BLaER1 (cell line): ENCODE data around the gene SORT1.

Experiments
- H3K27ac ChIP-seq: shearing (Covaris generic); formaldehyde crosslinking; 2 replicates; pipeline ENCODE4 v1.8.1; 2022
- H3K27me3 ChIP-seq: shearing (Covaris generic); formaldehyde crosslinking; 2 replicates; pipeline ENCODE4 v1.8.1; 2022
- H3K36me3 ChIP-seq: shearing (Covaris generic); formaldehyde crosslinking; 2 replicates; pipeline ENCODE4 v1.8.1; 2022
- H3K4me1 ChIP-seq: shearing (Covaris generic); formaldehyde crosslinking; 2 replicates; pipeline ENCODE4 v1.8.1; 2022
- H3K4me2 ChIP-seq: shearing (Covaris generic); formaldehyde crosslinking; 2 replicates; pipeline ENCODE4 v1.8.1; 2022
- H3K4me3 ChIP-seq: shearing (Covaris generic); formaldehyde crosslinking; 2 replicates; pipeline ENCODE4 v1.8.1; 2022
- H3K9ac ChIP-seq: shearing (Covaris generic); formaldehyde crosslinking; 2 replicates; pipeline ENCODE4 v1.8.1; 2022
- H3K9me3 ChIP-seq: shearing (Covaris generic); formaldehyde crosslinking; 2 replicates; pipeline ENCODE4 v1.8.1; 2022
- H4K20me1 ChIP-seq: shearing (Covaris generic); formaldehyde crosslinking; 2 replicates; pipeline ENCODE4 v1.8.1; 2022
- Cebpa-rat ChIP-seq: shearing (Covaris generic); IDR thresholded peaks from 2 replicates; pipeline ENCODE4 v1.8.1; 2022

Gene SORT1

DNA sequence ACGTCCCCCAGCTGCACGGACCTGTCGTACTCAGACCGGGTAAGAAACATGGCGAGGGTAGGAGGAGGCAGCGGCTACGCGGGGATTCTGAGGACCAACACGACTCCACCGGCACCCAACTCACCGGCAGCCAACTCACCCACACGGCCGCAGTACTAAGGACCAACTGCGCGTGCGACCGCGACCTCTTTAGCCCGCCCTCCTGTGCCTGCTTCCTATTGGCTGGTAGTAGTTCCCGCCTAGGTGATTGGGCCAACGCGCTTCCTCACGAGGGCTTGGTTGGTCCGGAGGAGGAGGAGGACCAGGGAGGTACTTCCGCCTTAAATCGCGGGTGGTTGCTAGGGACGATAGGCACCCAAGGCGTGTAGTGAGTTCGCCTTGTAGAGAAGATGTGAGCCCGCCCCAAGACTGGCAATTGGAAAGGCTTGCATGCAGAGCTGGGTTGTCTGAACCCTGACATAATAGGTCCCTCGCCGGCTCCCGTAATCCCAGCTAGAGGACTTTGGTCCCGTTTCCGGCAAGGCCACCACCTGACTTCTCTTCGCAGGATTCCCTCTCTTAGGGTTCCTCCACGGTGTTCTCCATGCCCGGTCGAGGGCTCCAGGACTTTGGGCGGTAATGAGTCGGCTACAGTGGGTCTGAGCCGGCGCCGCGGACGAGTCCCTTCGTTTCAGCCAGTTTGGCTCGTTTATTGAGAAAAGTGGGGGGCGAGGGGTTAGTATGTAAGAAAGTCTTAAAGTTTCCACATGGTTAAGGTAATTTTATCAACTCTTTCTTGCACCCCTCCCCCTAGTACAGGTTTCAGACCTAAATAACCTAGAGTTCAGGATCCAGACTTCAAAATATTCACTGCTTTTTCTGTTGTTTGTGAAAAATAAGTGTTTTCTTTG lies 28.8 kb upstream of the SORT1 start, which contains the start of gene PSMA5:
TSS of gene PSMA5 (minus strand) at position 168 of the 890 bp plus-strand sequence. CDS start at position 50, 118 bp downstream.
- Histone ChIP-seq H3K9me3 (no peaks in the 10 kb centered on the region), H3K27ac (peak within 1 kb of the TSS; percentile 83), H3K4me3 (peak within 1 kb of the TSS; percentile 89), H3K4me1 (peaks cover 33% of the 10 kb centered on the region), H3K4me2 (peak within 1 kb of the TSS; percentile 93), H3K9ac (peak within 1 kb of the TSS; percentile 78), H3K36me3 (peaks cover 13% of the 10 kb centered on the region), H3K27me3 (no peaks in the 10 kb centered on the region), H4K20me1 (peaks cover 39% of the 10 kb centered on the region)
- TF ChIP-seq Cebpa-rat, result no peak

GRCh38 chr1:109425391-109426280 lies 27.9 kb upstream of the SORT1 start:
- peaks cover 21% of the 10 kb centered on the region for H3K36me3 ChIP-seq
- no peaks in the 10 kb centered on the region for H3K27me3 ChIP-seq
- peak overlapping the region; percentile 83 for H3K27ac ChIP-seq
- peak overlapping the region; percentile 89 for H3K4me2 ChIP-seq
- H3K4me3 ChIP-seq, result peak overlapping the region; percentile 89
- TF ChIP-seq Cebpa-rat, result no peak
- peaks cover 33% of the 10 kb centered on the region for H3K4me1 ChIP-seq
- H3K9me3 ChIP-seq, result no peaks in the 10 kb centered on the region
- peaks cover 48% of the 10 kb centered on the region for H4K20me1 ChIP-seq
- peak overlapping the region; percentile 78 for H3K9ac ChIP-seq

DNA sequence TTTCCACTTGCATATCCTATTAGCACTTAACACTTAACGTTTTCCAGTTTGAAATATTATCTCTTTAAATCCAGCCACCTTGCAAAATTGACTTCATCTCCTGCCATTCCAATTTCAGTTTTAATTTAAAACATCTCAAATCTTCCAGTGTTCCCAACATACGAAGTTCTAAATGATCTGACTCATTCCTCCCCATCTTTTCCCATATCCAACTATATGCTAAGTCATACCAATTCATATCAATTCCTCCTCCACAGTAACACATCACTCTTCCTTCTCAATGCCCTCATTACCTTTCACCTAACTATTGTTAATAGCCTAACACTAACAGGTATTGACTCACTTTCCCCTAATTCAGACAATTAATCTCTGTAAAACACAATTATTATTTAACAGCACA lies 25.8 kb upstream of the SORT1 start:
- no peak overlapping the region for H3K4me3 ChIP-seq
- no peaks in the 10 kb centered on the region for H3K27me3 ChIP-seq
- no peaks in the 10 kb centered on the region for H3K9me3 ChIP-seq
- peaks cover 64% of the 10 kb centered on the region for H4K20me1 ChIP-seq
- H3K4me1 ChIP-seq, result peaks cover 33% of the 10 kb centered on the region
- TF ChIP-seq Cebpa-rat, result no peak
- peak overlapping the region; percentile 89 for H3K4me2 ChIP-seq
- peaks cover 43% of the 10 kb centered on the region for H3K36me3 ChIP-seq
- no peak overlapping the region for H3K27ac ChIP-seq
- no peak overlapping the region for H3K9ac ChIP-seq

GRCh38 chr1:109412551-109412950 lies 14.8 kb upstream of the SORT1 start:
- no peak overlapping the region for H3K9ac ChIP-seq
- no peaks in the 10 kb centered on the region for H3K4me1 ChIP-seq
- no peak overlapping the region for H3K4me3 ChIP-seq
- H4K20me1 ChIP-seq, result peaks cover 68% of the 10 kb centered on the region
- H3K27ac ChIP-seq, result no peak overlapping the region
- H3K27me3 ChIP-seq, result no peaks in the 10 kb centered on the region
- H3K36me3 ChIP-seq, result peaks cover 100% of the 10 kb centered on the region
- no peaks in the 10 kb centered on the region for H3K9me3 ChIP-seq
- TF ChIP-seq Cebpa-rat, result no peak
- H3K4me2 ChIP-seq, result no peak overlapping the region

GRCh38 chr1:109404838-109405237 lies 7.1 kb upstream of the SORT1 start:
- Histone ChIP-seq H4K20me1 (peaks cover 36% of the 10 kb centered on the region), H3K9ac (no peak overlapping the region), H3K4me2 (no peak overlapping the region), H3K27ac (no peak overlapping the region), H3K27me3 (no peaks in the 10 kb centered on the region), H3K9me3 (peaks cover 7% of the 10 kb centered on the region; the same call in 1 of the 2 replicates), H3K4me3 (no peak overlapping the region), H3K36me3 (peaks cover 91% of the 10 kb centered on the region), H3K4me1 (peaks cover 11% of the 10 kb centered on the region; the same call in 1 of the 2 replicates)
- no peak for TF ChIP-seq Cebpa-rat

GRCh38 chr1:109402025-109402424 lies 4.3 kb upstream of the SORT1 start:
- no peak for TF ChIP-seq Cebpa-rat
- Histone ChIP-seq H4K20me1 (peaks cover 28% of the 10 kb centered on the region), H3K27me3 (peaks cover 14% of the 10 kb centered on the region), H3K36me3 (peaks cover 63% of the 10 kb centered on the region), H3K27ac (no peak overlapping the region), H3K4me1 (peaks cover 21% of the 10 kb centered on the region), H3K9me3 (peaks cover 7% of the 10 kb centered on the region; the same call in 1 of the 2 replicates), H3K4me3 (no peak overlapping the region), H3K4me2 (no peak overlapping the region), H3K9ac (no peak overlapping the region)

- peaks cover 30% of the 10 kb centered on the region for H3K27me3 ChIP-seq
- H3K4me2 ChIP-seq, result no peak overlapping the region
- H3K4me1 ChIP-seq, result peaks cover 33% of the 10 kb centered on the region
- peaks cover 45% of the 10 kb centered on the region for H3K36me3 ChIP-seq
- no peak for TF ChIP-seq Cebpa-rat
- no peaks in the 10 kb centered on the region for H3K9me3 ChIP-seq
- no peak overlapping the region for H3K27ac ChIP-seq
- H3K9ac ChIP-seq, result no peak overlapping the region
- no peak overlapping the region for H3K4me3 ChIP-seq
- H4K20me1 ChIP-seq, result peaks cover 30% of the 10 kb centered on the region; the same call in 1 of the 2 replicates
These were observed 2.4 kb upstream of the SORT1 start for GRCh38 chr1:109400035-109400655.

DNA sequence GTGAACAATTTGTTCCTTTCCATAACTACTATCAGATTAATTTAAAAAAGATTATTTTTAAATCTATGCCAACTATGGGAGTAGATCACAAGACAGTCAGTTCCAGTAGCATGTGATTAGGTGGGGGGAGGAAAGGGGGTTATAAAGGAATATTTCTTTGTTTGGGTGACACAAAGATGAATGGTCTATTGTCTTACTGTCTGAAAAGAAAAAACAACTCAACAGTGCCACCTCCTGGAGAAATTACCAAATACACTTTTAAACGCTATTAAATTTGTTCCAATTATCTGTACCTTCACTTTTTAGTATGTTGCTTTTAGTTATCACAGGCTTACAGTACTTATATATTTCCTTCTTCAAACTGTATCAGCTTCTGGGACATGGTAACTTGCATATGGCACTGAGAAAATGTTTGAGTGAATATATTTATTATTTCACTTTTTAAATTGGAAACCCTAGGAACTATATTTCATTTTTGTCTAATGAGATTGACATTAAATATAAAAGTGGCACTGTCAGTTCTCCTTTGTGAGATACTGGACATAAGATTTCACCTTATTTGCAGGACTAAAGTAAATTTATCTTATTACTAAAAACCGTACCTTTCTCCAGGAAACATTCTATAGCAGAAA lies 1.7 kb upstream of the SORT1 start:
- Histone ChIP-seq H3K4me1 (peaks cover 26% of the 10 kb centered on the region), H3K4me2 (no peak overlapping the region), H3K9ac (no peak overlapping the region), H4K20me1 (peaks cover 26% of the 10 kb centered on the region; the same call in 1 of the 2 replicates), H3K27me3 (peaks cover 30% of the 10 kb centered on the region), H3K4me3 (no peak overlapping the region), H3K27ac (no peak overlapping the region), H3K9me3 (no peaks in the 10 kb centered on the region), H3K36me3 (peaks cover 39% of the 10 kb centered on the region)
- TF ChIP-seq Cebpa-rat, result no peak
